ENCODE measurements around the gene KDR.

Gene KDR

GRCh38 chr4:55154290-55154880, 29.0 kb upstream of the KDR start:
- Mint-ChIP-seq H3K9me3 (peaks cover 11% of the 10 kb centered on the region), H3K4me3 (no peak overlapping the region), H3K27me3 (ENCODE audit: low read depth, poor library complexity) (peaks cover 3% of the 10 kb centered on the region), H3K27ac (no peak overlapping the region), H3K36me3 (ENCODE audit: low read depth) (no peaks in the 10 kb centered on the region), H3K4me1 (no peaks in the 10 kb centered on the region)
- TF ChIP-seq, protein P1, sequence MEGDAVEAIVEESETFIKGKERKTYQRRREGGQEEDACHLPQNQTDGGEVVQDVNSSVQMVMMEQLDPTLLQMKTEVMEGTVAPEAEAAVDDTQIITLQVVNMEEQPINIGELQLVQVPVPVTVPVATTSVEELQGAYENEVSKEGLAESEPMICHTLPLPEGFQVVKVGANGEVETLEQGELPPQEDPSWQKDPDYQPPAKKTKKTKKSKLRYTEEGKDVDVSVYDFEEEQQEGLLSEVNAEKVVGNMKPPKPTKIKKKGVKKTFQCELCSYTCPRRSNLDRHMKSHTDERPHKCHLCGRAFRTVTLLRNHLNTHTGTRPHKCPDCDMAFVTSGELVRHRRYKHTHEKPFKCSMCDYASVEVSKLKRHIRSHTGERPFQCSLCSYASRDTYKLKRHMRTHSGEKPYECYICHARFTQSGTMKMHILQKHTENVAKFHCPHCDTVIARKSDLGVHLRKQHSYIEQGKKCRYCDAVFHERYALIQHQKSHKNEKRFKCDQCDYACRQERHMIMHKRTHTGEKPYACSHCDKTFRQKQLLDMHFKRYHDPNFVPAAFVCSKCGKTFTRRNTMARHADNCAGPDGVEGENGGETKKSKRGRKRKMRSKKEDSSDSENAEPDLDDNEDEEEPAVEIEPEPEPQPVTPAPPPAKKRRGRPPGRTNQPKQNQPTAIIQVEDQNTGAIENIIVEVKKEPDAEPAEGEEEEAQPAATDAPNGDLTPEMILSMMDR (IDR thresholded peaks at IDR 0.05): no peak
- DNase-seq: no peak

- H3K27me3 Mint-ChIP-seq (ENCODE audit: low read depth, poor library complexity): peaks cover 6% of the 10 kb centered on the region
- H3K4me3 Mint-ChIP-seq: no peak overlapping the region
- H3K4me1 Mint-ChIP-seq: no peaks in the 10 kb centered on the region
- H3K36me3 Mint-ChIP-seq (ENCODE audit: low read depth): no peaks in the 10 kb centered on the region
- TF ChIP-seq, protein P1 (IDR thresholded peaks at IDR 0.05): no peak
- H3K27ac Mint-ChIP-seq: no peak overlapping the region
- no peaks in the 10 kb centered on the region for H3K9me3 Mint-ChIP-seq
- DNase-seq: no peak
Observed at GRCh38 chr4:55143858-55144257, 18.5 kb upstream of the KDR start.

GRCh38 chr4:55138367-55138766, 13.0 kb upstream of the KDR start:
- DNase-seq: no peak
- TF ChIP-seq, protein P1 (IDR thresholded peaks at IDR 0.05): no peak
- H3K27ac Mint-ChIP-seq: no peak overlapping the region
- no peaks in the 10 kb centered on the region for H3K36me3 Mint-ChIP-seq (ENCODE audit: low read depth)
- peaks cover 4% of the 10 kb centered on the region for H3K4me1 Mint-ChIP-seq
- H3K9me3 Mint-ChIP-seq: no peaks in the 10 kb centered on the region
- no peaks in the 10 kb centered on the region for H3K27me3 Mint-ChIP-seq (ENCODE audit: low read depth, poor library complexity)
- no peak overlapping the region for H3K4me3 Mint-ChIP-seq

- Mint-ChIP-seq H3K27me3 (ENCODE audit: low read depth, poor library complexity) (no peaks in the 10 kb centered on the region), H3K36me3 (ENCODE audit: low read depth) (no peaks in the 10 kb centered on the region), H3K9me3 (peaks cover 5% of the 10 kb centered on the region), H3K27ac (no peak overlapping the region), H3K4me1 (peaks cover 4% of the 10 kb centered on the region), H3K4me3 (no peak overlapping the region)
- TF ChIP-seq, protein P1 (IDR thresholded peaks at IDR 0.05): no peak
- DNase-seq: no peak
Observed at GRCh38 chr4:55136634-55137033, 11.2 kb upstream of the KDR start.

GRCh38 chr4:55133951-55134350, 8.6 kb upstream of the KDR start:
- Mint-ChIP-seq H3K4me3 (no peak overlapping the region), H3K27ac (no peak overlapping the region), H3K36me3 (ENCODE audit: low read depth) (no peaks in the 10 kb centered on the region), H3K9me3 (peaks cover 5% of the 10 kb centered on the region), H3K4me1 (peaks cover 4% of the 10 kb centered on the region), H3K27me3 (ENCODE audit: low read depth, poor library complexity) (no peaks in the 10 kb centered on the region)
- TF ChIP-seq, protein P1 (IDR thresholded peaks at IDR 0.05): no peak
- DNase-seq: no peak

GRCh38 chr4:55132775-55133174, 7.4 kb upstream of the KDR start:
- no peak overlapping the region for H3K27ac Mint-ChIP-seq
- peaks cover 4% of the 10 kb centered on the region for H3K27me3 Mint-ChIP-seq (ENCODE audit: low read depth, poor library complexity)
- peaks cover 10% of the 10 kb centered on the region for H3K9me3 Mint-ChIP-seq
- H3K4me3 Mint-ChIP-seq: no peak overlapping the region
- DNase-seq: no peak
- H3K36me3 Mint-ChIP-seq (ENCODE audit: low read depth): no peaks in the 10 kb centered on the region
- peaks cover 4% of the 10 kb centered on the region for H3K4me1 Mint-ChIP-seq
- TF ChIP-seq, protein P1 (IDR thresholded peaks at IDR 0.05): no peak
